DND-41 (cell line): Measurements from ENCODE around the gene TMEM217.

ENCODE experiments used
- ATAC-seq: fragments of 200-7000 bp; cut with Tn5 transposase; 3 replicates; pipeline ENCODE4 v1.9.1; 2021; ENCODE audit warnings: low read depth; ENCODE audit not compliant: insufficient read depth
- DNase-seq: peaks from one replicate; pipeline ENCODE4 v3.0.0-alpha.2; 2020
- H2AFZ ChIP-seq: 2 replicates; pipeline ENCODE4 v1.6.0; 2012; ENCODE audit warnings: low read depth, low read length
- H3K27ac ChIP-seq: 2 replicates; pipeline ENCODE4 v1.5.1; 2012; ENCODE audit warnings: low read length, inconsistent platforms
- H3K27me3 ChIP-seq: fragments of 200-600 bp; sonication (generic); 2 replicates; pipeline ENCODE4 v1.6.0; 2012; ENCODE audit warnings: low read length, mild to moderate bottlenecking, inconsistent platforms; ENCODE audit not compliant: insufficient read depth, poor library complexity
- H3K36me3 ChIP-seq: 2 replicates; pipeline ENCODE4 v1.5.1; 2012; ENCODE audit warnings: low read length, inconsistent platforms; ENCODE audit not compliant: insufficient read depth
- H3K4me1 ChIP-seq: 2 replicates; pipeline ENCODE4 v1.5.1; 2012; ENCODE audit warnings: mild to moderate bottlenecking, low read length; ENCODE audit not compliant: insufficient read depth
- H3K4me2 ChIP-seq: 2 replicates; pipeline ENCODE4 v1.6.0; 2012; ENCODE audit warnings: mild to moderate bottlenecking, moderate library complexity, low read length, inconsistent platforms; ENCODE audit not compliant: insufficient read depth
- H3K4me3 ChIP-seq, 2 experiments: fragments of 200-600 bp in 1 of 2; shearing (Covaris generic) in 1 of 2; 2 replicates each; pipeline ENCODE4 v1.5.1; 2012 to 2016; ENCODE audit warnings: inconsistent platforms in 2 of 2, low read length in 2 of 2, mild to moderate bottlenecking in 2 of 2, low read depth in 1 of 2, moderate library complexity in 1 of 2
- H3K79me2 ChIP-seq: 2 replicates; pipeline ENCODE4 v1.6.0; 2012; ENCODE audit warnings: low read length, inconsistent platforms; ENCODE audit not compliant: insufficient read depth
- H3K9ac ChIP-seq: 2 replicates; pipeline ENCODE4 v1.6.0; 2012; ENCODE audit warnings: low read depth, mild to moderate bottlenecking, inconsistent platforms, low read length, moderate library complexity
- H3K9me3 ChIP-seq: 2 replicates; pipeline ENCODE4 v1.5.1; 2012; ENCODE audit warnings: low read length, moderate library complexity, mild to moderate bottlenecking, inconsistent platforms; ENCODE audit not compliant: insufficient read depth, severe bottlenecking
- H4K20me1 ChIP-seq: 2 replicates; pipeline ENCODE4 v1.6.0; 2012; ENCODE audit warnings: low read length; ENCODE audit not compliant: insufficient read depth
- CTCF ChIP-seq: IDR thresholded peaks from 2 replicates; pipeline ENCODE4 v1.5.1; 2012; ENCODE audit warnings: borderline replicate concordance, low read length, moderate library complexity, mild to moderate bottlenecking; ENCODE audit not compliant: poor library complexity, severe bottlenecking; ENCODE audit errors: extremely low read depth
- EZH2 ChIP-seq: IDR thresholded peaks from 3 replicates; pipeline ENCODE4 v1.6.1; 2012; ENCODE audit warnings: borderline replicate concordance, low read depth, mild to moderate bottlenecking, moderate library complexity, low read length, inconsistent platforms; ENCODE audit not compliant: severe bottlenecking

The TMEM217 gene

GRCh38 chr6:37262446-37263026 lies 4.6 kb upstream of the TMEM217 start:
- Histone ChIP-seq H3K4me2 (0 out of 2 replicates have a peak overlapping the region, but pooled peaks have one; percentile 3), H2AFZ (no peak overlapping the region), H3K4me1 (peaks cover 77% of the 10 kb centered on the region), H3K27ac (peak overlapping the region; percentile 58), H3K9ac (no peak overlapping the region), H3K79me2 (peaks cover 97% of the 10 kb centered on the region), H3K4me3 (no peak overlapping the region), H3K27me3 (no peaks in the 10 kb centered on the region), H3K36me3 (peaks cover 10% of the 10 kb centered on the region), H3K9me3 (no peaks in the 10 kb centered on the region), H4K20me1 (no peaks in the 10 kb centered on the region)
- DNase-seq (no peak), ATAC-seq (no peak)
- TF ChIP-seq EZH2 (no peak), CTCF (no peak)

GRCh38 chr6:37261198-37261597 lies 3.3 kb upstream of the TMEM217 start:
- H3K79me2 ChIP-seq, result peaks cover 96% of the 10 kb centered on the region
- no peak for TF ChIP-seq EZH2
- no peak for TF ChIP-seq CTCF

GRCh38 chr6:37260444-37260843 lies 2.5 kb upstream of the TMEM217 start:
- peaks cover 10% of the 10 kb centered on the region for H3K36me3 ChIP-seq
- peak overlapping the region; percentile 83 for H3K9ac ChIP-seq
- H3K79me2 ChIP-seq, result peaks cover 96% of the 10 kb centered on the region
- H3K9me3 ChIP-seq, result no peaks in the 10 kb centered on the region
- H3K4me3 ChIP-seq, result peak overlapping the region in 1 of 2 experiments; percentile 15; a peak in 1 of 4 replicates
- H3K4me1 ChIP-seq, result peaks cover 92% of the 10 kb centered on the region
- ATAC-seq (no peak), DNase-seq (no peak)
- H3K27me3 ChIP-seq, result no peaks in the 10 kb centered on the region
- H3K4me2 ChIP-seq, result peak overlapping the region; percentile 93
- no peak overlapping the region for H2AFZ ChIP-seq
- no peak for TF ChIP-seq CTCF
- no peak for TF ChIP-seq EZH2
- no peaks in the 10 kb centered on the region for H4K20me1 ChIP-seq
- H3K27ac ChIP-seq, result peak overlapping the region; percentile 64

More at GRCh38 chr6:37261198-37261597, 3.3 kb upstream of the TMEM217 start:
- no peaks in the 10 kb centered on the region for H4K20me1 ChIP-seq
- H3K4me2 ChIP-seq, result peak overlapping the region; percentile 93
- H3K9me3 ChIP-seq, result no peaks in the 10 kb centered on the region
- peaks cover 10% of the 10 kb centered on the region for H3K36me3 ChIP-seq
- H3K27me3 ChIP-seq, result no peaks in the 10 kb centered on the region
- peaks cover 90% of the 10 kb centered on the region for H3K4me1 ChIP-seq
- DNase-seq (no peak), ATAC-seq (no peak)
- H3K27ac ChIP-seq, result peak overlapping the region; percentile 64; the same call in 1 of the 2 replicates
- H3K4me3 ChIP-seq, result no peak overlapping the region
- H2AFZ ChIP-seq, result no peak overlapping the region
- peak overlapping the region; percentile 83; the same call in 1 of the 2 replicates for H3K9ac ChIP-seq
